BE2C (cell line): Measurements from ENCODE around the gene EXOC4.

Experiments
- DNase-seq: peaks from one replicate; pipeline ENCODE4 v3.0.0-alpha.2; 2020
- H3K27me3 ChIP-seq: fragments of 250-450 bp; sonication (Bioruptor Pico); 2 replicates; pipeline ENCODE4 v1.5.1; 2020; ENCODE audit warnings: mild to moderate bottlenecking
- H3K36me3 ChIP-seq: fragments of 250-450 bp; sonication (Bioruptor Pico); 2 replicates; pipeline ENCODE4 v1.5.1; 2020; ENCODE audit warnings: mild to moderate bottlenecking
- H3K4me1 ChIP-seq: fragments of 250-450 bp; sonication (Bioruptor Pico); 2 replicates; pipeline ENCODE4 v1.5.1; 2020
- H3K4me3 ChIP-seq: 2 replicates; pipeline ENCODE4 v1.5.1; 2011; ENCODE audit warnings: low read depth, low read length
- H3K9me3 ChIP-seq: fragments of 250-450 bp; sonication (Bioruptor Pico); 2 replicates; pipeline ENCODE4 v1.5.1; 2020
- CTCF ChIP-seq: IDR thresholded peaks from 2 replicates; pipeline ENCODE4 v1.5.1; 2012; ENCODE audit warnings: mild to moderate bottlenecking, low read depth, low read length

EXOC4 gene

DNA sequence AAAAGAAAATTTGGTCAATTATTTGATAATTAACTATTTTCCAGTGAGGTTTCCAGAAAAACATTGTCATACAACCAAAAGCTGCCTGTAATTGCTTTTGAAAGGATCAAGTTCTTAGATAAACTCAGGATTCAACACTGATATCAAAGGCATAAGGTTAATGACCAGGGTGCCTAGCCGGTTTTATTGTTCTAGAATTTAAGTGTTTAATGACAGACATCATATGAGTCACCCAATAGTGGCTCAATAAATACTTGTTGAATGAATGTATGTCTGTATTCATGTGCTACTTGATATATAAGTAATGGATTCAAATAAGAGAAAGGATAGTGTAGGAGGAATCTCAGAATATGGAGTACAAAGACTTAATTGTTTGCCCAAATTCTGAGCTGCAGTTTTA lies 678.2 kb downstream of the EXOC4 start:
- no peak for TF ChIP-seq CTCF
- Histone ChIP-seq H3K9me3 (no peaks in the 10 kb centered on the region), H3K4me3 (no peak overlapping the region), H3K36me3 (no peaks in the 10 kb centered on the region), H3K4me1 (peaks cover 41% of the 10 kb centered on the region), H3K27me3 (no peaks in the 10 kb centered on the region)
- no peak for DNase-seq

GRCh38 chr7:133932591-133932990 lies 679.7 kb downstream of the EXOC4 start:
- Histone ChIP-seq H3K9me3 (no peaks in the 10 kb centered on the region), H3K36me3 (no peaks in the 10 kb centered on the region), H3K27me3 (no peaks in the 10 kb centered on the region), H3K4me1 (peaks cover 38% of the 10 kb centered on the region), H3K4me3 (no peak overlapping the region)
- no peak for TF ChIP-seq CTCF
- DNase-seq = no peak

GRCh38 chr7:133934262-133934976 lies 681.5 kb downstream of the EXOC4 start:
- H3K4me3 ChIP-seq = no peak overlapping the region
- H3K27me3 ChIP-seq = no peaks in the 10 kb centered on the region
- DNase-seq = no peak
- peaks cover 38% of the 10 kb centered on the region for H3K4me1 ChIP-seq
- no peak for TF ChIP-seq CTCF
- peaks cover 3% of the 10 kb centered on the region; the same call in 1 of the 2 replicates for H3K36me3 ChIP-seq
- no peaks in the 10 kb centered on the region for H3K9me3 ChIP-seq

DNA sequence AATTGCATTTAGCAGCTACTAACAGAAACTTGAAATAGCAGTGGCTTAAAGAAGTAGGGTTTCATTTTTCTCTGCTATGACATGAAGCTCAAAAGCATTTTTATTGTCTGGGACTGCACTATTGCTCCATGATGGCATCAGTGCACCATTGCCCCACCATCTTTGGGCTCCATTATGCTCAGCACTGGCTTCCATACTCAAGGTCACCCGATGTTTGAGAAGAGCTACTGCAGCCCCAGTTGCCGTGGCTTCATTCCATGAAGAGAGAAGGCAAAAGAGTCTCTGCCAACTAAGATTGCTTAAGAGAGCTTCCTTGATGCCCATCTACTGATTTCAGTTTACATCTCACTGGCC lies 682.1 kb downstream of the EXOC4 start:
- no peaks in the 10 kb centered on the region for H3K9me3 ChIP-seq
- H3K27me3 ChIP-seq = no peaks in the 10 kb centered on the region
- DNase-seq = no peak
- no peak overlapping the region for H3K4me3 ChIP-seq
- peaks cover 3% of the 10 kb centered on the region; the same call in 1 of the 2 replicates for H3K36me3 ChIP-seq
- TF ChIP-seq CTCF = no peak
- peaks cover 43% of the 10 kb centered on the region for H3K4me1 ChIP-seq

- peaks cover 47% of the 10 kb centered on the region for H3K4me1 ChIP-seq
- H3K36me3 ChIP-seq = peaks cover 3% of the 10 kb centered on the region; the same call in 1 of the 2 replicates
- H3K27me3 ChIP-seq = no peaks in the 10 kb centered on the region
- no peak for DNase-seq
- no peak overlapping the region for H3K4me3 ChIP-seq
- H3K9me3 ChIP-seq = no peaks in the 10 kb centered on the region
- no peak for TF ChIP-seq CTCF
Observed at GRCh38 chr7:133936074-133936473, 683.2 kb downstream of the EXOC4 start.

GRCh38 chr7:133937786-133938185 lies 684.9 kb downstream of the EXOC4 start:
- peaks cover 34% of the 10 kb centered on the region for H3K4me1 ChIP-seq
- H3K9me3 ChIP-seq = no peaks in the 10 kb centered on the region
- no peak for DNase-seq
- H3K27me3 ChIP-seq = no peaks in the 10 kb centered on the region
- no peak for TF ChIP-seq CTCF
- H3K4me3 ChIP-seq = no peak overlapping the region
- peaks cover 3% of the 10 kb centered on the region; the same call in 1 of the 2 replicates for H3K36me3 ChIP-seq
